Activated CD8-positive, alpha-beta memory T cell treated with anti-CD3 and anti-CD28 coated beads for 1 hour (primary cell): ENCODE measurements around the gene SLC38A3.

Experiments used
- DNase-seq, 2 donors: peaks; one replicate each; pipeline ENCODE4 v3.0.0-alpha.2; 2020; ENCODE audit warnings: low read depth in 1 of 2; ENCODE audit errors: extremely low read depth in 1 of 2

Gene SLC38A3

GRCh38 chr3:50190936-50191660 lies 14.0 kb upstream of the SLC38A3 start, which contains the start of gene GNAT1:
Gene GNAT1, plus strand, starts transcription at chr3:50191610. Its CDS starts 116 bp downstream, at chr3:50191726.
- DNase-seq, result no peak

GRCh38 chr3:50192124-50192523 lies 12.9 kb upstream of the SLC38A3 start:
- DNase-seq, result no peak

DNA sequence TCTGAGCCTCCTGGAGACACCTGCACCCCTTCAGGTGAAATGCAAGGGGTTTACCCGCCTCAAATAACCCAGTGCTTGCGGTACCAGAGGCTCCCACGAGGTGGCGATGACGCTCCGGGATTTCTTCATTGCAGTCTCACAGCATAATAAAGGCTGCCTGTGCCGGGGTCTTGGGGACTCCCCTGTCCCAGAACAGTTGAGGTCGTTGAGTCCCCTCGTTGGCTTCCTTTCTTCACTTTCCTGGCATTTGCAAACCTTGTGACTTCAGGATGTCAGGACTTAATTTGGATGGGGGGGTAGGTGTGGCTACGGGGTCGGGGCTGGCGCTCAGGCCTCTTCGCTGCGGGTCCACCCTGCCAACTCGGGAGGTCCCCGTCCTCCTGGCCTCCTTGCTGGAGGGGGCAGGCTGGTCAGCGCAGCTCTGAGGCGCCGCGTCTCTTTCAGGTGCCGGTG lies 12.4 kb upstream of the SLC38A3 start:
- peak; percentile 64 to 67 for DNase-seq

DNA sequence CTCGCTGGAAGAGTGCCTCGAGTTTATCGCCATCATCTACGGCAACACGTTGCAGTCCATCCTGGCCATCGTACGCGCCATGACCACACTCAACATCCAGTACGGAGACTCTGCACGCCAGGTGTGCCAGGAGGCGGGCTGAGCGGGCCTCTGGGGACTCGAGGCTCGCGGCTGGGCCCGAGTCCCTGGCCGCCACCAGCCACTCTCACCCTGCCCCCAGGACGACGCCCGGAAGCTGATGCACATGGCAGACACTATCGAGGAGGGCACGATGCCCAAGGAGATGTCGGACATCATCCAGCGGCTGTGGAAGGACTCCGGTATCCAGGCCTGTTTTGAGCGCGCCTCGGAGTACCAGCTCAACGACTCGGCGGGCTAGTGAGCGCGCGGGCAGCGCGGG lies 11.8 kb upstream of the SLC38A3 start:
- no peak for DNase-seq

DNA sequence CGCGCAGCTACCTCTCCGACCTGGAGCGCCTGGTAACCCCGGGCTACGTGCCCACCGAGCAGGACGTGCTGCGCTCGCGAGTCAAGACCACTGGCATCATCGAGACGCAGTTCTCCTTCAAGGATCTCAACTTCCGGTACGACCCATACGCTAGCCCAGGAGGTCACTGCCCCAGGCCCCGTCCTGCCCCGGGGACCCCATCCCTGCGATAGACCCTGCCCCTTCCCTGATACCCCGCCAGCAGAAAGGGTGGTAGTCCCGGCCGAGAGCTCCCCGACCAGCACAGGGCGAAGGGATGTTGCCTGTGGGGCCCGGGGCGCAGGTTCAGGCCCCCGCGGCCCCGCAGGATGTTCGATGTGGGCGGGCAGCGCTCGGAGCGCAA lies 11.3 kb upstream of the SLC38A3 start:
- no peak for DNase-seq

DNA sequence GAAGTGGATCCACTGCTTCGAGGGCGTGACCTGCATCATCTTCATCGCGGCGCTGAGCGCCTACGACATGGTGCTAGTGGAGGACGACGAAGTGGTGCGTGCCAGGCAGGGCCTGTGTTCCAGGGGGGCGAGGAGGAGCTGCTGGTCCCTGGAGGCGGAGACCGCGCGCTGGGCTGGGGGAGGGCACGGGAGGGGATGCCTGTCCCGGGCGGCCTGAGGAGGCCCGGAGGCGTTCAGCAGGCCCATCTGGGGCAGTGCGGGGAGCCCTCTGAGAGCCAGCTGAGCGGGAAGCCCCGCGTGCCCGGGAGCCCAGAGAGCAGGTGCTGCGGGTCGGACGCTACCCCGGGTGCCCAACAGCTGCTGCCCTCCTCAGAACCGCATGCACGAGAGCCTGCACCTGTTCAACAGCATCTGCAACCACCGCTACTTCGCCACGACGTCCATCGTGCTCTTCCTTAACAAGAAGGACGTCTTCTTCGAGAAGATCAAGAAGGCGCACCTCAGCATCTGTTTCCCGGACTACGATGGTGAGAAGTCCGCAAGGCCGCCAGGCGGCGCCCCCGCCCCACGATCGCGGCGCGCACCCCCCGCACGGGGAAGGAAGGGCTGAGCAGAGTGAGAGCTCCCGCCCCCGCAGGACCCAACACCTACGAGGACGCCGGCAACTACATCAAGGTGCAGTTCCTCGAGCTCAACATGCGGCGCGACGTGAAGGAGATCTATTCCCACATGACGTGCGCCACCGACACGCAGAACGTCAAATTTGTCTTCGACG lies 10.8 kb upstream of the SLC38A3 start:
- peak; percentile 78 to 79 for DNase-seq

DNA sequence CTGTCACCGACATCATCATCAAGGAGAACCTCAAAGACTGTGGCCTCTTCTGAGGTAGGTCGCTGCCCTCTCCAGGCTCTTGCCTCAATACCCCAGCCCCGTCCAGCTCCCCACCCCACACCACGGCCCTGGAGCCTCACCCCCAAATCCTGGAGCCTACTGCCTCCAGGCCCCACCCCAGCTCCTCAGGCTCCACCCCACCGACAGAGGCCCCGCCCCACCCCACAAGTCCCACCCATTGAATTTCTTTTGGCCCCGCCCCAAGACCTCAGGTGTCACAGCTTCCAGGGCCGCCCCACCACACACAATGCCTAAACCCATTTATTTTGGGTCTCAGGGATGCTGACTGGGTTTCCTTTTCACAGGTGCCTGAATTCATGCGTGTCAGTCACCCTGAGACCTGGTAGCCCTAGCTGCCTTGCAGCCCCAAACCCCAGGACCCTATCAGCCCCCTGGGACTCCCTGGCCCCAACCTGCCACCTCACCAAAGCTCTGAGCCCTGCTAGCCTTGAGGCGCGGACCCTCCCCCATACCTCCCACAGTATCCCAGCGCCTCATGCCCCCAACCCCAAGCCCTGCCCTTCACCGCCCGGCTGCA lies 10.1 kb upstream of the SLC38A3 start:
- DNase-seq, result peak in 1 of 2 donors; percentile 14

DNA sequence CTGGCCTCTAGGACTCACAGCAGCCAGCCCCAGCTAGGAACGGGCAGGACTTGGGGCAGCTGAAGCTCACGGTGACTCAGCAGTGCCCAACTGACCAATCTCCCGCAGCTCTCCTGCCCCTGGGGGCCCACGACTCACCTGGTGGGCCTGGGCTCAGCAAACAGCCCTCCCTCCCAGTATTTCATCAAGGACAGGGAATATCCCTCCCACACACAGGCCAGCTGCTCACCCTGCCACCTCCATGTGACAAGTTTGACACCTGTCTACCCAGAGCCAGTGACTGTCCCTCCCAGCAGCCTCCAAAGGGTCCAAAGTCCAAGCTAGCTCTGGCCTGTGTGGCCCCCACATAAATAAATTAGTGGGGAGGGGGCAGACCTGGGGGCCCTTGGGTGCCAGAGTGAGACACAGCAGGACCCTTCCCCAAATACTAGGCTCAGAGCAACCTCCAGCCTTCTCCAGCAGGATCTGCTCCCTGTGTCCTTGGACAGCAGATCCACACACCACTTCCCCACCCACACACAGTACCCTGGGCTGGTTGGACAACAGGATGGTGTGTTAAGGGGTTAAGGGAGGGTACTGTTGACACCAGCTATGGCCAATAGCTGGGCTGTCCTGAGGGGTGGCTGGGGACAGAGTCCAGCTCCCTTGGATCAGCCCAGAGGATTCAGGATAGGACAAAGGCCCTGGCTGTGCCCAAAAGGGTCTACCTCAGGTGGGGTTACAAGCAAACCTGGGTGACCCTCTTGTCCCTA lies 9.4 kb upstream of the SLC38A3 start:
- DNase-seq, result no peak

DNA sequence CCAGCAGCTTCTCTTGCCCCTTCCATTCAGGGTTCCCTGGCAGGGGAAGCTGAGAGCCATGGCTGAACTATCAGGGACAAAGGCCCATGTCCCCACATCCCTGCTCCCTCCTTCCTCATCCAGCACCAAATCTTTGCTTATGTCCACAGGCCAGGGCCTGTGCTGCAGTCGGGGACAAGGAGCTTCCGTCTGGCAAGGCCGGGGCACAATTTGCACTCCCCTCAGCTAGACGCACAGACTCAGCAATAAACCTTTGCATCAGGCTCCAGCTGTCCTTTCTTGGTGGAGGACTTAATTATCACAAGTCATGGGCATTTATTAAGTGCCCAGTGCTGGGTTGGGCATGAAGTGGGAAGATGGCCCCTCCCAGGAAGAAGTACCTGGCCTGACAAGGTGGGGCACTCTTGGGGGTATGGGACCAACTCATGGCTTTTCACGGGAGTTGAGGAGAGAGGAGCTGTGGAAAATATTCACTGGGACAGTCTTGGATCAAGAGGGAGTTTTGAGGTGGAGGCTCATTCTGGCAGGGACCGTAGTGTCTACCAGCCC lies 8.7 kb upstream of the SLC38A3 start:
- no peak for DNase-seq

DNA sequence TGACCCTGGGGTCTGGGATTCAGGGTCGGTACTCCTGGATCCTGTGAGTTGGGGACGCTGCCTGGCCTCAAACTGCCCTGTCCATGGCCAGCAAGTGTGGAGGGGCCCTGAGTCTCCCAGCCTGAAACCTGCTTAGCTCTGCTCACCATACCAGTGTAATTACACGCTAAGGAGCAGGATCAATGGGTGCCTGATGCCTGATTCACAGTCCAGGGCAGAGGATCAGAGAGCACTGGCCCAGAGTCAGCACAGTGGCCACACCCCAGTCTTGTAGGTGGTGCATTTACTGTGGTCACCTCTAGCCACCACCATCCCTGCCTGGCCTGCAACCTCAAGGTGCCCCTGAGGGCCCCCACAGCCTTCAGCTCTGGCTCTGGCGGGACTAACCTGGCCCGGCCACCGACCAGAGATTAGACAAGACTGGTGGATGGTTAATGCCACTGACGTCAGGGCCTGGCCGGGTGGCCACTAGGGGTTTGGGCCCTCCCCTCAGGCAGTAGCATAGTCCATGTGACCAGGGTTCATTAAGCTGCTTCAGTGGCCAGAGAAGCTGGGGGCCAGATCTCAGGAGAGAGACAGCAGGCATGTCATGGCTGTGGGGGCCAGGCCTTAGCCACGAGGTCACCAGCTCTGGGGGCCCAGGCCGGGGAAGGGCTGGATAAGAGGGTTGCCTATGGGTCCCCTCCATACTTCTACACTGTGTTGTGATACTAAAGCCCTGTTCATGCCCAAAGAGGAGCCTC lies 3.3 kb upstream of the SLC38A3 start:
- DNase-seq, result no peak

GRCh38 chr3:50202353-50203112 lies 2.5 kb upstream of the SLC38A3 start:
- DNase-seq, result no peak

DNA sequence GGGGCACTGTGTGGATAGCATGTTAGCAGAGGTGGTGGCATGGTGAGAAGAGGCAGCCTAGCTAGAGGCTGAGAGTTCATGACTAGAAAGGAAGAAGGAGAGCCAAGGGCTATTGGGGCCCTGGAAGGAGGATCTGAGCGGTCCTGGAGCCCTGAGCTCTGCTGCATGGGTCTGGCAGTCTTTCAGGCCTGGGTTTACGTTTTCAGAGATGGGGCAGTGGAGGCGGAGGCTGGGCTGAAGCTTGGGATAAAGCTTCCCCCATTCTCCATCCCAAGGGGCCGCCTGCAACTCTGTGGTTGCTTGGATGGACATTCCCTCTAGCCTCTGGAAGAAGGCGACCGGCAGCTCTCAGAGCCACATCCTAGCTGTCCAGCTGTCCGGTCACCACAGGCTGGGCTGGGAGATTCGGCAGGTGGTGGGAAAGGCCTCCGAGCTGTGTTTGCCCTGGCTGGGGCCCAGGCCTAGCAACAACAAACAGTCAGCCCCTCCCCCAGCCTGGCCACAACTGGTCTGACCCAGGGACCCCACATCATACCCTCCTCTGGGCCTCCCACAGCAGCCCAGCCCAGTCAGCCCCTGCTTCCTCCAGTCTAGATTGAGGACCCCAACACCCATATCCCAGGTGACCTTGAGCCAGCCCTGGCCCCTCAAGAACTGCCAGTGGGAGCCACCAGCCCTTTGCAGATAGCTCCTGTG lies 1.8 kb upstream of the SLC38A3 start:
- DNase-seq, result no peak

DNA sequence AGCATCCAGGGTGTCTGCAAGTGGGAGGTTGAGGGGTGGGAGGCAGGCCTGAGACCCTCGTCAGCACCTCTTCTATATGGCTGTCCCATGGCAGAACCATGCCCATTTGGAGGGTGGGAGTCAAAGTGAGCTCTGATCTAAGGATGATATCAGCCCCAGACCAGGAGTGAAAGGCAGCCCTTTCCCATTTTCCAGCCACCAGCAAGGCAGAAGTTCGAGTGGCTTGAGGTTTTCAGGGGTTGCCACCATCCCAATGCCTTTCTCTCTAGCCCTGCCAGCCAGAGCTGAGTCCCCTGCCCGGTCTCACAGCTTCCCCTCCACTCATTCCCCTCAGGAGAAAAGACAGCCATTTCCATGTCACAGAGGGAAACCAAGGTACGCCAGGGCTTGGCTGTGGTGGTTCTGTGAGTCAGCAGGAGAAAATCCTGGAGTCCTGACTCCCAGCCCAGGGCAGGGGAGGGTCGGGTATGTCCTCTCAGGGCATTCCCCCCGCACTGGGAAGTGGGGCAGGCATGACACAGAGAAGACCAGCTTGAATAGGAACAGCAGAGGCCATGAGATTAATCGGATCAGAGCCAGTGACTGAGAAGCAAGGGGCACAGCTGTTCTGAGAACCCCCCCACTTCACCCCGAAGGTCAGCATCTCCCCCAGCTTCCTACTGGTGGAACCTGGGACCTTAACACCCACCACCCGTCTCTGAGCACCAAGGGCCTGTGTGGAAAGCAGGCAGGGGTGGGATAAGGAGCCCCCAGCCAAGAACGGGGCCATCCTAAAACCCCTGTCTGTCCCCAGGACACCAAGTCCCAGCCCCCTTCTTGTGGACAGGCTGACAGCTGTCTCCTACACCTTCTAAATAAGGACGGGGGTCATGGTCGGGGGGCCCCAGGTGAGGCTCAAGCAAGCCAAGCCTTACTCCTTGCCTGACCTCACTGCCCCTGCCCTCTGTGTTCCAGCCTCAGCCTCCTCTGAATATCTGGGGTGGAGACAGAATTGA lies 965 bp upstream of the SLC38A3 start:
- DNase-seq, result no peak

GRCh38 chr3:50205413-50206276 lies 574 bp downstream of the SLC38A3 start:
- no peak for DNase-seq

GRCh38 chr3:50207359-50208042 lies 2.4 kb downstream of the SLC38A3 start:
- DNase-seq, result no peak
